GM18508 (cell line): ENCODE results near the gene TESPA1.
"Not testable (repeated sequence)": the region's sequence is repeated elsewhere in the genome, so short reads cannot be mapped to it uniquely, and the experiment has no call there.

Experiments
- ATAC-seq: cut with Tn5 transposase; IDR thresholded peaks from one replicate; pipeline ENCODE4 v1.9.1; 2021; ENCODE audit warnings: moderate number of reproducible peaks; ENCODE audit not compliant: insufficient read depth, unreplicated experiment

Gene TESPA1

DNA sequence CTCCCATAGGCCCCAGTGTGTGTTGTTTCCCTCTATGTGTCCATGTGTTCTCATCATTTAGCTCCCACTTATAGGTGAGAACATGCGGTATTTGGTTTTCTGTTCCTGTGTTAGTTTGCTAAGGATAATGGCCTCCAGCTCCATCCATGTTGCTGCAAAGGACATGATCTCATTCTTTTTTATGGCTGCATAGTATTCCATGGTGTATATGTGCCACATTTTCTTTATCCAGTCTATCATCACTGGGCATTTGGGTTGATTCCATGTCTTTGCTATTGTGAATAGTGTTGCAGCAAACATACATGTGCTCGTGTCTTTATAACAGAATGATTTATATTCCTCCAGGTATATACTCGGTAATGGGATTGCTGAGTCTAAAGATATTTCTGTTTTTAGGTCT lies 2.2 kb upstream of the TESPA1 start:
- not testable (repeated sequence) for ATAC-seq

- no peak for ATAC-seq
Measured at GRCh38 chr12:54983536-54984101, 943 bp downstream of the TESPA1 start.

DNA sequence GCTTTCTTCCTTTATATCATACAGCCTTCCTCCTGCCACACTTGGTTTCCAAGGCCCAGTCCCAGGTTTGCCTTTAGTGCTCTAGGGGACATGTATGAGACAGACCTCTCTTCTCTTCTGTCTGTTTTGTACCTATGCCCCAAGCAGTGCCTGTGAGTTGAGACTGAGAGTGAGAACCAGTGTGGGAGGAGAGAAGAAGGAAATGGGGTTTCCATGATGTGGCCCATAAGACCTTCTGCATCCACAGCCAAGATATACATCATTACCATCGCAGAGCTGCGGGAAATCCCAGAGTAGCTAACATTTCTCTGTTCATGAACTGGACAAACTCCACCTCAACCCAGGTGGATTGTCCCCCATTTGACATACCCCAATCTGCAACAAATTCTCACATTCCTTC lies 2.8 kb downstream of the TESPA1 start:
- no peak for ATAC-seq

DNA sequence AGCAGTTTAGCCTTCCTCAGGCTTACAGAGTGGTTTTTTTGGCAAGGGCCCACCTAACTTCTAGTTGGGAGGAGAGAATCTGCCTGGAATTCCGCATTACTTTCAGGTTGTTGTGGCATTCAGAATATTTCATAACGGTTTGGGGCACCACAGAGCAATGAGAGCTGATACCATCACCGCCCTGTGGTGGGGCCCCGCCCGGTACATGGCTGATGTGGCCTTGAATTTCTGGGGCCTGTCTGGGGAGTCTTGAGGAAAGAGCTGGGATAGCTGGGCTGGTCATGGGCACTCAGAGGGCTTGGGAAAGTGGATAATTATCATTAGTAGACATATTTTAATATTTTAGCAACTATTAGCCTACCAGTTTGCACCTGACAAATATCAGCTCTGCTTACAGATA lies 4.2 kb downstream of the TESPA1 start:
- no peak for ATAC-seq

DNA sequence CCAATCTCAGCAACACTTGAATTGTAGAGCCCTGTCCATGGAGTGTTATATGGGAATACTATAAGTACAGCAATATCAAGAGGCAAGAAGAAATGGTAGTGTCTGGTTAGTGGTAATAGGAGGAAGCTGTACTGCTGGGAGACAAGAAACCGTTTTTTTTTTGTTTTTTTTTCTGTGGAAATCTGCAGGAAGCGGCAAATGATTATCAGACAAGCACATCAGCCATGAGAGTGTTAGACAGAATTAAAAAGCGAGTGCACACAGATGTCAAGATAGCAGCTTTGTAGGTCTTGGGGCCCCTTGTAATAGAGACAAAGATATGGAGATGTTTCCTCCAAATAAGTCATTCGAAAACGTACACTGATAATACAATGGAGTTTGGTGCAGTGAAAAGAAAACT lies 6.7 kb downstream of the TESPA1 start:
- no peak for ATAC-seq

- no peak for ATAC-seq
Measured at GRCh38 chr12:54977155-54977554, 7.4 kb downstream of the TESPA1 start.

- ATAC-seq, result no peak
Measured at GRCh38 chr12:54975875-54976274, 8.7 kb downstream of the TESPA1 start.

GRCh38 chr12:54975272-54975671 lies 9.3 kb downstream of the TESPA1 start:
- ATAC-seq, result no peak

DNA sequence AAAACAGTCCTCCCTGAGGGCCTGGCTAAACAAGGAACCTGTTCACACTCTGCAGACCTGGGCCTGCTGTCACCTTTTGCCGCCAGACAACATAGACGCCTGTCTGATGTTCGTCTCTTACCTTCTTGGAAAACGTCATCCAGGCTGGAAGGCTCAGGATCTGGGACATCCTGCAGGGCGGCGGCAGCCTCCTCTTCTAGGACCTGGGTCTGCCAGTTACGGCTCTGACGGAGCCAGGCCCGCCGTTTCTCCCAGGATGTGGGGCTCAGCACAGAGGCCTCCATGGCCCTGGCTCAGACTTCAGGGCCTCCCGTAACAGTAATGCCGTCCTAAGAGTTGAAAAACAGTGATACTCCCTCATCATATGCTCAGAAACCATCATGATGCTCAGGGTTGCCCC lies 10.3 kb downstream of the TESPA1 start:
- ATAC-seq, result no peak

DNA sequence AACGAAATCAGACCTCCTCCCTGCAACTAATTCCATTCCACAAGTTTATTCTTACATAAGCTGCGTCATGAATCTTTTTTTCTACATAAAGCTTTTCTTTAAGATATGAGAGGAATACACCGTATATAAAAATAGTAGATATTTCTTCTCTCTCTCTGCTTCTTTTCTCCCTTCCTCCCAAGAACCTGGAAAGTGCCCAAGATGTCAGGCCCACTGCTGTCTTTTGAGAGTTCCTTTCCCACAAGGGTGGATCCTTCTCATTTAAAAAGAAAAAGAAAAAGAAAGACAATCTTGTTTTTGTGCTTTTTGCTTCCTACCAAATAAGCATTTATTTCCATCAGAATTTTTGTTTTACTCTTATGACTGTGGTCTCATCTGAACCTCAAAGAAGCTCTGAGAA lies 11.0 kb downstream of the TESPA1 start:
- ATAC-seq, result no peak

GRCh38 chr12:54970741-54971140 lies 13.8 kb downstream of the TESPA1 start:
- no peak for ATAC-seq

GRCh38 chr12:54968181-54968730 lies 16.3 kb downstream of the TESPA1 start:
- ATAC-seq, result no peak

- ATAC-seq, result no peak
Measured at GRCh38 chr12:54967461-54967860, 17.1 kb downstream of the TESPA1 start.

GRCh38 chr12:54961190-54961589 lies 23.4 kb downstream of the TESPA1 start:
- no peak for ATAC-seq

GRCh38 chr12:54959291-54960018 lies 25.1 kb downstream of the TESPA1 start:
- ATAC-seq, result no peak

DNA sequence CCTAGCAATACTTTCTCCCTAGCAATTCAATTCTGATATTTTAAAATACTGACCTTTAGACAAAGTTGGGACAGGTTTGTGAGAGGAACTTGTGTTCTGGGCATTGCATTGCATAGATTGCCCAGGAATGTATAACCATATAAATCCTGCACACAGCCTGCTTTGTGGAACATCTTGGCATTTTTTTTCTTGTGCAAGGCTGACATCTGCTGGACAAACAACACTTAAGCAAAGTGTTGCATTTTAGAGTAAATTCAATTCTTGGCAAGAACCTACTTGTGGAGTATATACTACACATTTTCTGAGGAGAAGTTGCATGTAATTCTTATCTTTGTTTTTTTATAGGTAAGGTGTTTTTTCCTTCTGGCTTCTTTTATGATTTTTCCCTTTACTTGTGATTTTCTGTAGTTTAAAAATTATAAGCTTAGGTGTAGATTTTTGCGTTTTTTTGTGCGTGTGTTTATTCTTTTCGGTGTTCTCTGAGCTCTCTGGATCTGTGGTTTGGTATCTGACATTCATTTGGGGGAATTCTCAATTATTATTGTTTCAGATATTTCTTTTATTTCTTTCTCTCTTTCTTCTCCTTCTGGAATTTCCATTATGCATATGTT lies 26.4 kb downstream of the TESPA1 start:
- ATAC-seq, result no peak

DNA sequence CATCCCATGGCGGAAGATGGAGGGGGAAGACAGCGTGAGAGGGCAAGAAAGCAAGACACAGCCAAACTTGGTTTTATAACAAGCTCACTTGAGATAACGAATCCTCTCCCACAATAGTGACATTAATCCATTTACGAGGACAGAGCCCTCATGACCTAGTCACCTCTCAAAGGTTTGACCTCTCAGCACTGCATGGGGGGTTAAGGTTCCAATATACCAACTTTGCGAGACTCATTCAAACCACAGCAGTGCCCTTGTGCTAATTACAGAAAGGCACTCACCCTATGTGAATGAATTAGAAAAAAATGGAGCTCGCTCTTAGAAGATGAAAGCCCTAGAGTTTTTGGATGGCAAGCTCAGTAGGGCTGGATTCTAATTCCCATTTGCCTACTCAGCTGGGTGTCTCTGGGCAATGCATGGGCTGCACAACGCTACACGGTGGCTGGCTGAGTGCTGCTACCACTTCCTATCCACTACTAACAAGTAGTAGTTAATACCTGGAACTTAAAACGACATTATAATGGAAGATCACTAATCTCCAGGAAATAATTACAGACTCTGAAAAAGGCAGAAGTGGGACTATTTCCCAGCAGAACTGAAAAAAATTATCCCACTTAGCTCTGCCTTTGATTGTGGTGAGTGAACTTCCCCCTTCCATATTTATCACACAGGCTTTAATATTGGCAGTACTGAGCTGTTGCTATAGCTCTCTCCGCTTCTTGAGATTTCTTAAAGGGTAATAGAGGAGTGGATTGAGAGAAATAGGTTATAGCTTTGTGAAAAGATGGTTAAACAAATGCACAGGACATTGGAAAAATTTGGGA lies 27.5 kb downstream of the TESPA1 start:
- ATAC-seq, result no peak

DNA sequence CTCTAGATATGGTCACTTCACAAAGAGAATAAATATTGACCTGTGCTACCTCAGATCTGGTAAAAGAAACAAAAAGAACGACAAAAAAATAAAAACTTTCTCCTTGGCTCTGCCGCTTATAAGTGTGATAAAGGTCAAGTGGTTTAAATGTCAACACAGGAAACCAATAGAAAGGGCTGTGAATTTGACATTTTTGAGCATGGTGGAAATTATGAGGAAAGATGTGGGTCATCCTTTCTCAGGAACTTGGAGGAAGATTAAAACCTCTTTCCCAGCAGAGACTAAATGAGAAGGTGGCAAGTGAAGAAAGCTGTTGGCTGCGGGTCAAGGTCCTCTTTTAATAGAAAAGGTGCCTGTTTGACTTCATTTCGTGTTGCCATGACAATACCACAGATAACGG lies 28.2 kb downstream of the TESPA1 start:
- no peak for ATAC-seq

- no peak for ATAC-seq
Measured at GRCh38 chr12:54954801-54955200, 29.8 kb downstream of the TESPA1 start.

GRCh38 chr12:54954228-54954627 lies 30.3 kb downstream of the TESPA1 start:
- no peak for ATAC-seq
